HG03378 (cell line): ENCODE results near the gene ERCC3.
"Not testable (repeated sequence)": the region's sequence is repeated elsewhere in the genome, so short reads cannot be mapped to it uniquely, and the experiment has no call there.

Source experiments
- ATAC-seq: cut with Tn5 transposase; IDR thresholded peaks from one replicate; pipeline ENCODE4 v1.9.1; 2021; ENCODE audit warnings: mild to moderate bottlenecking, moderate library complexity; ENCODE audit not compliant: unreplicated experiment

The ERCC3 gene

GRCh38 chr2:127226520-127227263, 67.3 kb downstream of the ERCC3 start:
- ATAC-seq: peak; percentile 93

DNA sequence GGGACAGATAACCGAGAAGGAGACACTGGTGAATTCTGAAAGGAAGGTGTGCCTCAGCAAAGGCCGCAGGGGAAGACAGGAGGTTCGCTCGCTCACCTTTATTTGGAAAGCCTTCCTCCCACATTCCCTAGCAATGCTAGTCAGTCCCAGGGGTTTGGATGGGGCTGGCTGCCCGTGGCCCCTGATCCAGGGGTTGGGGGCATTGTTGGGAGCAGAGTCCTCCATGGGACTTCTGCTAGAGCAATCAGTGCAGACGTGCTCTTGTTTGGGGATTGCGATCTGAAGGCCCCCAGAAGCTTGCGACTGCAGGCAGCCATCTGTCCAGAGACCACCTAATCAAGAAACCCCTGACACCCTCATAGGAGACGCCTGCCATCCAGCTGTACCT, 67.8 kb downstream of the ERCC3 start:
- ATAC-seq: no peak

- no peak for ATAC-seq
These were observed 68.6 kb downstream of the ERCC3 start for GRCh38 chr2:127225186-127225960.

DNA sequence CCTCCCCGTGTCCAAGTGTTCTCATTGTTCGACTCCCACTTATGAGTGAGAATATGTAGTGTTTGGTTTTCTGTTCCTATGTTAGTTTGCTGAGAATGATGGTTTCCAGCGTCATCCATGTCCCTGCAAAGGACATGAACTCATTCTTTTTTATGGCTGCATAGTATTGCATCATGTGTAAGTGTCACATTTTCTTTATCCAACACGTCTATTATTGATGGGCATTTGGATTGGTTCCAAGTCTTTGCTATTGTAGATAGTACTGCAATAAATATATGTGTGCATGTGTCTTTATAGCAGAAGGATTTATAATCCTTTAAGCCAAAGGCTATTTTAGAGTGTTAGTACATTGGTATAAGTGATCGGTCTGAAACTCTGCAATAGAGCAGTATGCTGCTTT, 69.8 kb downstream of the ERCC3 start:
- ATAC-seq: not testable (repeated sequence)

DNA sequence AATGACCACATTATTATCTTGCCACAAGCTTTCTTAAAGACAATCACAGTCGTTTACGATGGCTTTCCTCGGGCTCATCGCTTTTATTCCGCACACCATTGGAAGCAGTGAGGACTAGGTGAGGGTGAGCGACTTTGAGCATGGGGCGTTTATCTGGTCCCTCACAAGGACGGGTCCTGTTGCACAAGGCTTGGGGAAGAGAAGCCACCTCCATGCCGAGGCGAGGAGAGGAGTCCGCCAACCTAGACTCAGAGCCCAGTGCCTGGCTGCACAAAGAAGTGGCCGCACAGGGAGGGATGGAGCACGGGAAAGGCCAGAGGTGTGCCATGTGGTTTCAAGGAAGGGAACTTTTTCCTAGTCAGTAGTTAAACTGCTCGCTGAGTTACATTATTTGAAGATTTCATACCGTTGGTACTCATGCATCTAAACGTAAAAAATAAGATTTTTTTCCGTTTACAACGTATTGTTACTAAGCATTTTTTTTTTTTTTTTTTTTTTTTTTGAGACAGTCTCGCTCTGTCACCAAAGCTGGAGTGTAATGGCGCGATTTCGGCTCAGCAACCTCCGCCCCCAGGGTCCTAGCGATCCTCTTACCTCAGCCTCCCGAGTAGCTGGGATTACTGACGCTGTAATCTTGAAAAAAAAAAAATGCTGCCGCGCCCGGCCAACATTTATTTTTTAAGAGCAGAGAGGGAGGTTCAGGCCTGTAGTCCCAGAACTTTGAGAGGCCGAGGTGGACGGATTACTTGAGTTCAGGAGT, 73.0 kb downstream of the ERCC3 start:
- ATAC-seq: no peak

GRCh38 chr2:127220102-127220767, 73.7 kb downstream of the ERCC3 start, which contains the start of gene CYP27C1:
Gene CYP27C1, minus strand, starts transcription at chr2:127220299. Its CDS starts 29 bp downstream, at chr2:127220270.
- no peak for ATAC-seq

DNA sequence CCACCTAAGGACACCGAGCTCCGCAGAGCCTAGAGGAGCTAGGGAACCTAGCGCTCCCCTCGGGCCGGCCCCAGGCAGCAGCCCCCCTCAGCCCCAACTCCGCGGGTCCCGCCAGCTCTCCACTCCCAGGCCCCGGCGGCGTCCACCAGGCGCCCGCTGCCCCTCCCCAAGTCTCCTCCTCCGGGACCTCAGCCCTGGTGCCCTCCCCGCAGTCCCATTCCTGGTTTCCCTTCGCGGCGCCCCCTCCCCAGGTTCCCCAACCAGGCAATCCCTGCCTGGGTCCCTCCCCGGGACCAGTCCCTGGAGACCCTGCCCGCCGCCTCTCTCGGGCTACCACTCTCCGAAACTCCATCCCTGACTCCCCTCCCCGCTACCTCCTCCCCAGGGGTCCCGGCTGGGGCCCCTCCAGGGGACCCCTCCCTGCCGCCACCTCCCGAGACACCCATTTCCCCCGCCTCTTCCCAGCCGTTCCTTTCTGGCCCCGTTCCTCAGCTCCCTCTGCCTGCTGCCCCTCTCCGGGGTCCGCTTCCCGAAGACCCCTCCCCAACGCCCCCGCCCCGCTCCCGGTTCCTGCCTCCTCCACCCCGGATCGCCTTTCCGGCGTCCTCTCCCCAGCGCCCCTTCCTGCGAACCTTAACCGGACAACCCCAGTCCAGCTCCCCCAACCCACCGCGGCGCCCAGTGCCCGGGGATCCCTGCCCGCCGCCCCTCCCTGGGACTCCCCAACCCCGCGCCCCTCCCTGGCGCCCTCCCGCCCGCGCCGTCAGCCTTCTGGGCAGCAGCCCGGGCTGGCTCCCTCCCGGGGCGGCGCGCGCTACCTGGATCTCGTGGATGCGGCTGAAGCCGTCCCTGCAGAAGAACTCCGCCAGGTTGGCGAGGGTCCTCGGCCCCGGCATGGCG, 74.5 kb downstream of the ERCC3 start:
- ATAC-seq: no peak

GRCh38 chr2:127218812-127219170, 75.2 kb downstream of the ERCC3 start:
- ATAC-seq: no peak

DNA sequence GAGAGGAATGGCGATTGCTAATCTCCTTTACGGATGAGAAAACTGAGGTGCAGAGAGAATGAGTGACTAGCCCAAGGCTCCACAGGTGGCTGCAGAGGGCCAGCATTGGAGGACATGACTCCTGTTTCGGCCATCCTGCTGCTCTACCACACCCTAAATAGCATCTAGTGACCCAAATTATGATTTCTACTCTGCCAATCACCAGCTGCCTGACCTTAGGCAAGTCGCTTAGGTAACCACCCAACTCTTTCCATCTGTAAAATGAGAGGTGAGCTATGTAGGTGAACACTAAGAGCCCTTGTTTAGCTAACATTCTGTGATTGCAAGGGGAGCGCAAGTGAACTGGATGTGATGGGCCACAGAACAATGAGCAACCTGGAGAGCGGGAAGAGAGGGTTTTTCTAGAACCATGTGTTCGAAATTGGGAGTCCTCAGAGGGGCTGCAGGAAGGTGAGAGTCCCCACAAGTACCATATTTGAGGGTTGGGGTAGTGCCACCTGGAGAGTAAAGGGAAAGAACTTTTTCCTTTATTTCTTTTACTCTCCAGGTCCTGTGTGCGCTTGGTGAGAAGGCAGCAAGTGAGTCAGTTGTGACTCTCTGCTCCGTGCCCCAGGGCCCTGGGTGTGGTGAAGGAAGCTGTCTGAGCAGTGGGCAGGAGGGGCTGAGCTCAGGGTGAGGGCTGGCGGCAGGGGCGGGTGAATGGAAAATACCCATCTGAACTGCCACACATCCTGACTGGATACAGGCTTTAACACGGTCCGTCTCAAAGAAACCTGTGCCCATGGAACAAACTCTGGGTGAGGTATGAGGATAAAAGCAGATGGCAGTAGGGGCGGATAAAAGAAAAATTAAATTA, 76.2 kb downstream of the ERCC3 start:
- ATAC-seq: no peak

DNA sequence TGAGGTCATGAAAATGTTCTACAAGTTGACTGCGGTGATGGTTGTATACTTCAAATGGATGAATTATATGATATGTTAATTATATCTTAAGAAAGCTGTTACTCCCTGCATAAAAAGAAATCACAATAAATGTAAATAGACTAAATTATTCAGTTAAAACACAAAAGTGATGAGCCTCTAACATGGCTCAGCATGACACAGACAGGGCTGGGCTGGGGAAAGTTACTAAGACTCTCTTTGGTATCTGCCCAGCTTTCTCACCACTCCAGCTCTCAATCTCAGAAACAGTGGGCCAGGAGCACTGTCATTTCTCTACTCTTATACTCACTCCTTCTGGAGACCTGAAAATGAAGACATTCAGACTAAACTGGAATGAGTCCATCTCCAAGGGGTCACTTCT, 77.4 kb downstream of the ERCC3 start:
- ATAC-seq: no peak

- ATAC-seq: no peak
These were observed 77.8 kb downstream of the ERCC3 start for GRCh38 chr2:127216095-127216494.

GRCh38 chr2:127214201-127214600, 79.7 kb downstream of the ERCC3 start:
- not testable (repeated sequence) for ATAC-seq

GRCh38 chr2:127208313-127208712, 85.6 kb downstream of the ERCC3 start:
- no peak for ATAC-seq
